GM12872 (cell line): ENCODE results near the gene MCUB.

Source experiments
- TF ChIP-seq, protein P1 (sequence below): IDR thresholded peaks from 3 replicates; pipeline ENCODE4 v1.5.1; 2011; ENCODE audit warnings: low read depth, mild to moderate bottlenecking, low read length, moderate library complexity; ENCODE audit not compliant: insufficient read depth

MCUB gene

GRCh38 chr4:109645874-109646710 lies 86.0 kb downstream of the MCUB start:
- TF ChIP-seq, protein P1, sequence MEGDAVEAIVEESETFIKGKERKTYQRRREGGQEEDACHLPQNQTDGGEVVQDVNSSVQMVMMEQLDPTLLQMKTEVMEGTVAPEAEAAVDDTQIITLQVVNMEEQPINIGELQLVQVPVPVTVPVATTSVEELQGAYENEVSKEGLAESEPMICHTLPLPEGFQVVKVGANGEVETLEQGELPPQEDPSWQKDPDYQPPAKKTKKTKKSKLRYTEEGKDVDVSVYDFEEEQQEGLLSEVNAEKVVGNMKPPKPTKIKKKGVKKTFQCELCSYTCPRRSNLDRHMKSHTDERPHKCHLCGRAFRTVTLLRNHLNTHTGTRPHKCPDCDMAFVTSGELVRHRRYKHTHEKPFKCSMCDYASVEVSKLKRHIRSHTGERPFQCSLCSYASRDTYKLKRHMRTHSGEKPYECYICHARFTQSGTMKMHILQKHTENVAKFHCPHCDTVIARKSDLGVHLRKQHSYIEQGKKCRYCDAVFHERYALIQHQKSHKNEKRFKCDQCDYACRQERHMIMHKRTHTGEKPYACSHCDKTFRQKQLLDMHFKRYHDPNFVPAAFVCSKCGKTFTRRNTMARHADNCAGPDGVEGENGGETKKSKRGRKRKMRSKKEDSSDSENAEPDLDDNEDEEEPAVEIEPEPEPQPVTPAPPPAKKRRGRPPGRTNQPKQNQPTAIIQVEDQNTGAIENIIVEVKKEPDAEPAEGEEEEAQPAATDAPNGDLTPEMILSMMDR: no peak

DNA sequence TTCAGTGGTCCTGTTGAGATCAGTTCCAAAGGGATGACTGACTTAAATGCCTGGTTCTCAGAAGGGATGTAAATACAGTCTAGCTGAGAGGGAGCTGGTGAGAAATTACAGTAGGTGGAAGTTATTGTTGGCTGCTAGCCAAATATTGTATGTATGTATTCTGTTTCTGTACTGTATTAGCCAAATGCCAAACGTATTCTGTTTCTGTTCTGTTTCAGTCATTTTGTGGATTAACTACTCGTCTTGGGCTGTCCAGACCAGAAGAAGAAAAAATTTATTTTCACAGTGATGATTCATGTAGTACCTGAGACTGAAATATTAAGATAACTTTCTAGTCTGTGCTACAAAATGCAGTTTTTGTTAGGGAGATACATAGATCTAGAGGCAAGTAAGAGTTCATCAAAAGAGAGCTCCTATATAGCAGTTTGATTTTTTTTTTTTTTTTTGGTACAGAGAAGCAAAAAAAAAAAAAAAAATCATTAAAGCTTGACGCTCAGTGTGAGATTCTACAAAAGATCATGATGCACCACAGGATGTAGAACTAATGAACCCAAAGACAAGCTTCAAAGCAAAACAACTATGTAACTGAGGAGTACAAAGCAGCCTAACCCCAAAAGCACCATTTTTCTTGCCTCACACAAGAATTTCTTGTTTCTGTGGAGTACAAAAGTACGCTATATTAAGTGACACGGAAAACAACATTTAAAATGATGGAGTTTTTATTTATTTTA lies 88.4 kb downstream of the MCUB start:
- TF ChIP-seq, protein P1: no peak

- TF ChIP-seq, protein P1: no peak
These were observed 89.0 kb downstream of the MCUB start for GRCh38 chr4:109648997-109649575.

- TF ChIP-seq, protein P1: no peak
These were observed 89.8 kb downstream of the MCUB start for GRCh38 chr4:109649872-109650271.

- TF ChIP-seq, protein P1: no peak
These were observed 95.3 kb downstream of the MCUB start for GRCh38 chr4:109655396-109655795.

GRCh38 chr4:109657854-109658418 lies 97.9 kb downstream of the MCUB start:
- TF ChIP-seq, protein P1: no peak

DNA sequence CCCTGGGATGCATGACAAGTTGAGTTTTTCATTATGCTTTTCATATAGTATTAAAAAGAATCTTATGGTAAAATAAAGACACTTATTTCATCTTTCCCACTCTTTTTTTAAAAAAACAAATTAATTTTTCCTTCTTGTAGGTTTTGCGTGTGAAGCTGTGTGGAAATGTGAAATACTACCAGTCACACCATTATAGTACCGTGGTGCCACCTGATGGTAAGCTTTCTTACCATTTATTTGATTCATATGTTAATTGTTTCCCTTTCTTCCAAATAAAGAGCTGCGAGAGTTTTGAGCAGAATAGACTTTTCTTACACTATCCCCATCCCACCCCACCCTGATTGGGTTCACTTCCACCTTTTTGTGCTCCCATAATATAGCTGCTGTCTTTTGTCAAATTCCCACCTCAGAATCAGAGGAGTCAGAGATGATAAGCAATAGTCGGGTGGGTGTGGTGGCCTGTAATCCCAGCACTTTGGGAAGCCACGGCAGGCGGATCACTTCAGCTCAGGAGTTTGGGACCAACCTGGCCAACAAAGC lies 98.9 kb downstream of the MCUB start:
- TF ChIP-seq, protein P1: no peak
